Ascending aorta (tissue), 2 donors: ENCODE data around the gene TMPRSS3. TPM values are rescaled to one million over a fixed set of nuclear protein-coding genes. Genes with fewer than 3 reads are reported as not detected.

Experiments used
- DNase-seq, 2 donors: peaks; one replicate each; pipeline ENCODE4 v3.0.0-alpha.2; 2019; ENCODE audit warnings: low spot score in 2 of 2
- H3K27ac ChIP-seq, 2 donors: fragments of 200-600 bp; sonication (generic); one replicate each; pipeline ENCODE4 v1.5.1; 2016 to 2017; ENCODE audit warnings: mild to moderate bottlenecking in 1 of 2
- H3K27me3 ChIP-seq: fragments of 200-600 bp; sonication (generic); one replicate; pipeline ENCODE4 v1.5.1; 2017
- H3K36me3 ChIP-seq, 2 donors: fragments of 200-600 bp; sonication (generic); one replicate each; pipeline ENCODE4 v1.5.1; 2016
- H3K4me1 ChIP-seq, 2 donors: fragments of 200-600 bp; sonication (generic); one replicate each; pipeline ENCODE4 v1.5.1; 2016 to 2017; ENCODE audit warnings: mild to moderate bottlenecking in 1 of 2
- H3K4me3 ChIP-seq, 2 donors: fragments of 200-600 bp; sonication (generic); one replicate each; pipeline ENCODE4 v1.5.1; 2016 to 2017; ENCODE audit warnings: mild to moderate bottlenecking in 1 of 2
- H3K9me3 ChIP-seq, 2 donors: fragments of 200-600 bp; sonication (generic); one replicate each; pipeline ENCODE4 v1.5.1; 2016
- intact Hi-C: fragments of 100-400 bp; cut with DNase I; formaldehyde crosslinking; loops from one replicate; pipeline ENCODE4 v1.15.1; 2023
- total RNA-seq: library from RNA; depleted of rRNA; stranded (reverse); fragments of >200 nt; gene quantifications from one replicate; pipeline ENCODE4 v1.1.0, GENCODE V29; 2016
- TF ChIP-seq, protein P1 (sequence below), 3 experiments: fragments of 200-600 bp in 2 of 3; fragments of 450-650 bp in 1 of 3; sonication (generic) in 2 of 3; IDR thresholded peaks; one replicate each; pipeline ENCODE4 v1.5.1; 2016 to 2019; ENCODE audit warnings: antibody characterized with exemption in 3 of 3, mild to moderate bottlenecking in 1 of 3, moderate library complexity in 1 of 3

Gene TMPRSS3
- total RNA-seq, 1 donor from 2014 or later, result not detected

DNA sequence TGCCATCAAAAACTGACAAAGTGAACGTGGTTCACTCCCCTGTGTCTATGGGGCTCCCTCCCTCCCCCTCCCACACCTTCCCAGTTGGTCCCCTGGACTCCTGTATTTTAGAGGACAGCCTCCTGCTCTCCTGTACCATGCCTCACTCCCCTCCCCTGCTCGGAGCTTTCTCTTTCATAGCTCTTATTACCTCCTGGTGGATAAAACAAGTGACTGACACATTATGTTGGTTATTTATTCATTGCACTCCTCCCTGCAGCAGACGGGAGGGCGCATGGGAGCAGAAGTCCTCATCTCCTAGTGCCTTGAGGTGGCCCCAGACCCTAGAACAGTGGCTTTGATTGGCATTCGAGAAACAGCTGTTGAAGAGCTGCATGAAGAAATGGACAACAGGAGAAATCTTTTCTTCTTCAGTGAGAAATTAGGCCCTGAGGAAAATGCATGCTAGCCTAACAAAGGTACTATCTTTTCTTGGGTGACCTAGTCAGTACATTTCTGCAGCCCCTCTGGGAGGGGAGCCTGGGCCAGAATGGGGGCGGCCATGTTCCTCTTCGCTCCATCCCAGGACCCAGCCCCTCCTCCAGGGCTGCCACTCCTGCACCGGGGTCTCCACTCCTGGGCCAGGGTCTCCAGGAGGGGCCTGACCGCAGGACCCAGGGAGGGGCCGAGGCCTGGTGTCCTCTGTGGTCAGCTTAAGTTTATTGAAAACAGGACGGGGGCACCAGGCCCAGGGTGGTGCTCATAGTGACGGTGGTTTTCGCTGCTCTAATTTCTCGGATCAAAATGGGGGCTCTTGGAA lies 28.3 kb downstream of the TMPRSS3 start:
- no peaks in the 10 kb centered on the region for H3K4me1 ChIP-seq
- H3K27ac ChIP-seq, result no peak overlapping the region
- H3K36me3 ChIP-seq, result no peaks in the 10 kb centered on the region
- no peaks in the 10 kb centered on the region for H3K27me3 ChIP-seq
- no peaks in the 10 kb centered on the region for H3K9me3 ChIP-seq
- intact Hi-C loops, result no loop called here
- no peak overlapping the region for H3K4me3 ChIP-seq
- TF ChIP-seq, protein P1, sequence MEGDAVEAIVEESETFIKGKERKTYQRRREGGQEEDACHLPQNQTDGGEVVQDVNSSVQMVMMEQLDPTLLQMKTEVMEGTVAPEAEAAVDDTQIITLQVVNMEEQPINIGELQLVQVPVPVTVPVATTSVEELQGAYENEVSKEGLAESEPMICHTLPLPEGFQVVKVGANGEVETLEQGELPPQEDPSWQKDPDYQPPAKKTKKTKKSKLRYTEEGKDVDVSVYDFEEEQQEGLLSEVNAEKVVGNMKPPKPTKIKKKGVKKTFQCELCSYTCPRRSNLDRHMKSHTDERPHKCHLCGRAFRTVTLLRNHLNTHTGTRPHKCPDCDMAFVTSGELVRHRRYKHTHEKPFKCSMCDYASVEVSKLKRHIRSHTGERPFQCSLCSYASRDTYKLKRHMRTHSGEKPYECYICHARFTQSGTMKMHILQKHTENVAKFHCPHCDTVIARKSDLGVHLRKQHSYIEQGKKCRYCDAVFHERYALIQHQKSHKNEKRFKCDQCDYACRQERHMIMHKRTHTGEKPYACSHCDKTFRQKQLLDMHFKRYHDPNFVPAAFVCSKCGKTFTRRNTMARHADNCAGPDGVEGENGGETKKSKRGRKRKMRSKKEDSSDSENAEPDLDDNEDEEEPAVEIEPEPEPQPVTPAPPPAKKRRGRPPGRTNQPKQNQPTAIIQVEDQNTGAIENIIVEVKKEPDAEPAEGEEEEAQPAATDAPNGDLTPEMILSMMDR (IDR thresholded peaks at IDR 0.05), result no peak
- no peak for DNase-seq

DNA sequence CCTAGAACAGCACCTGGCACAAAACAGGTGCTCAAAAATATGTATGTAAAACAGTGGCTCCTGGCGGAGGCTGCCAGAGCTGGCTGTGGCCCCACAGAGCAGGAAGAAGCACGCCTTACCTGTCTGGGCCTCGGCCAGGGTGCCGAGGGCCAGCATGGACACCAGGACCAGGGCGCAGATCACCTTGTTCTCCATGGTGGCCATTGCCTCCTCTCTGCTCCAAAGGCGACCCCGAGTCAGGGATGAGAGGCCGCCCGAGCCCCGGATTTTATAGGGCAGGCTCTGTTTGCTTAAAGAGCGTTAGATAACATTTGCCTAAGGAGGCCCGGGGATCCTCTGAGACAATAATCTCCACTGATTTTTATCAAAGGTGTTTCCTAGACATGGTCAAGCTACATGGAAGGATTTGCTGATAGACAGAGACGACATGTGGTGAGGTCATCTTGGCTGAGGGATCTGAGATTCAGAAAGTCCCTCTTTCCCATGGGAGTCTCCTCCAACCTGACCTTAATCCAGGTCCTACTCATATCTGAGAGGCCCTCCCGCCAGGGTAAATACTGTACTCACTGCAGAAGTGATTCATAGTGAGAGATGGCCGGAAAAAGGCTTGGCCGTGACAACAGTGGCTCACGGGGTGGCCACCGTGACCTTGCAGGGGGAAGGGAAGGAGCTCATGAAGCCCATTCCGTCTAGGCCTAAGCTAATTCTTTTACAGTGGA lies 29.4 kb downstream of the TMPRSS3 start, which contains the start of gene TFF1:
TFF1 (minus strand) TSS at position 244 of the 719 bp plus-strand sequence; CDS start at position 204, 40 bp downstream.
- no peak within 1 kb of the TSS for H3K27ac ChIP-seq
- no peaks in the 10 kb centered on the region for H3K27me3 ChIP-seq
- H3K4me3 ChIP-seq, result no peak within 1 kb of the TSS
- DNase-seq, result no peak
- H3K36me3 ChIP-seq, result no peaks in the 10 kb centered on the region
- H3K9me3 ChIP-seq, result no peaks in the 10 kb centered on the region
- TF ChIP-seq, protein P1 (IDR thresholded peaks at IDR 0.05), result no peak
- intact Hi-C loops, result no loop called here
- no peaks in the 10 kb centered on the region for H3K4me1 ChIP-seq

DNA sequence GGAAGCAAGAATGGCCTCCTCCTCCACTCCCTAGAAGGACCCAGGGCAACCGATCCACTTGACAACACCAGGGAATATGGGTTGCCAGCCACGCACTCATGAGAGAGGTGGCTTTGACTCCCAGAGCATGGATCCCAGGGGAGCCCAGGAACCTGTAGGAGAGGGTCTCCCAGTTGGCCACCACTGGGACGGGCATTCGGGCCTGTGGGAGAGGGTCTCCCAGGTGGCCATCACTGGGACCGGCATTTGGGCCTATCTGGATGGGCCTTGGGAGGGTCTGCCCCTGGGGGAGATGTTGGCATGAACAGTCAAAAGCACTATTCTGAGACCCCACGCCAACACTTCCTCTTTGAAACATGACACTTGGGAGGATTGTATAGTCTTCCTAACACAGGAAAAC lies 30.1 kb downstream of the TMPRSS3 start:
- H3K4me3 ChIP-seq, result no peak overlapping the region
- DNase-seq, result no peak
- no peaks in the 10 kb centered on the region for H3K36me3 ChIP-seq
- H3K9me3 ChIP-seq, result no peaks in the 10 kb centered on the region
- TF ChIP-seq, protein P1 (IDR thresholded peaks at IDR 0.05), result no peak
- intact Hi-C loops, result no loop called here
- no peaks in the 10 kb centered on the region for H3K4me1 ChIP-seq
- H3K27ac ChIP-seq, result no peak overlapping the region
- no peaks in the 10 kb centered on the region for H3K27me3 ChIP-seq

DNA sequence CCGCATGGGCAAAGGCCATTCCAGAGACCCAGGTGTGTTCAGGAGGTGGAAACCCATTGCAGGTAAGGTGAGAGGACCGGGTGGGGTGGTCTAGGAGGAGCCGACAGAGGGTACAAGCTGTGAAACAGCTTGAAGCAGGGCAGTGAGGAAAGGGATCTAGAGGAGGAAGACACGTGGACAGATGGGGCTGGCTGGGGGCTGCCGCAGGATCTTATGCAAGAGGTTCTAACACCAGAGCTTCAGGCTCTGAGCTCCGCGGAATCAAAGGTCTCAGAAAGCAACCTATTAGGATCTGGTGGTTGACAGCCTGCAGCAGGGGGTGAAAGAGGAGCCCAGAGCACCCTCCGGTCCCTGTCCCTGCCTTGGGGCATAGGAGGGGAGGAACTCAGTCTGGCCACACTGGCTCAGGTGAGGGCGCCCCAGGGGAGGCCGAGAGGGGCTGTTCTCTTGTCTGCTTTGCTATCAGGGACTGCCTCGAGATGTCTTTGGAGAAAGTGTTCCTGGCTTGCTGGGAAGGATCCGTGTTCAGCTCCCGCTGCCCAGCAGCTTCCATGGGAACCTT lies 31.5 kb downstream of the TMPRSS3 start:
- Histone ChIP-seq H3K27ac (no peak overlapping the region), H3K4me3 (no peak overlapping the region), H3K27me3 (no peaks in the 10 kb centered on the region), H3K4me1 (no peaks in the 10 kb centered on the region), H3K9me3 (no peaks in the 10 kb centered on the region), H3K36me3 (no peaks in the 10 kb centered on the region)
- TF ChIP-seq, protein P1 (IDR thresholded peaks at IDR 0.05), result no peak
- intact Hi-C loops, result no loop called here
- DNase-seq, result no peak

DNA sequence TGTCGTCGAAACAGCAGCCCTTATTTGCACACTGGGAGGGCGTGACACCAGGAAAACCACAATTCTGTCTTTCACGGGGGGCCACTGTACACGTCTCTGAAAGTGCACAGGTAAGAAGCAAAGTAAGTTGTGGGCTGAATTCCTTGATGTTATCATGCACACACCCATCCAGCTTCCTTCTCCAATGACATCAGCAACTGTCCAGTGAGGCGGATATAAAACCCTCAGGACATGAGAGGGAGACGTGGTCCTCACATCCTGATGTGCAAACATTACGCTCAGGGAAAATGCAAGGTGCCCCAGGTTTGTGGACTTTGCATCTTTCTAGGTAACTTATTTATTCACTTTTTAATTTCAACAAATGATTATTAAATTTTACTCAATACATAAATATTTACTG lies 32.5 kb downstream of the TMPRSS3 start:
- TF ChIP-seq, protein P1 (IDR thresholded peaks at IDR 0.05), result no peak
- no peaks in the 10 kb centered on the region for H3K27me3 ChIP-seq
- intact Hi-C loops, result no loop called here
- H3K4me1 ChIP-seq, result no peaks in the 10 kb centered on the region
- H3K27ac ChIP-seq, result no peak overlapping the region
- H3K9me3 ChIP-seq, result no peaks in the 10 kb centered on the region
- DNase-seq, result no peak
- H3K36me3 ChIP-seq, result no peaks in the 10 kb centered on the region
- H3K4me3 ChIP-seq, result no peak overlapping the region
